ENCODE data around the gene NPDC1.

Gene NPDC1, protein sequence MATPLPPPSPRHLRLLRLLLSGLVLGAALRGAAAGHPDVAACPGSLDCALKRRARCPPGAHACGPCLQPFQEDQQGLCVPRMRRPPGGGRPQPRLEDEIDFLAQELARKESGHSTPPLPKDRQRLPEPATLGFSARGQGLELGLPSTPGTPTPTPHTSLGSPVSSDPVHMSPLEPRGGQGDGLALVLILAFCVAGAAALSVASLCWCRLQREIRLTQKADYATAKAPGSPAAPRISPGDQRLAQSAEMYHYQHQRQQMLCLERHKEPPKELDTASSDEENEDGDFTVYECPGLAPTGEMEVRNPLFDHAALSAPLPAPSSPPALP

DNA sequence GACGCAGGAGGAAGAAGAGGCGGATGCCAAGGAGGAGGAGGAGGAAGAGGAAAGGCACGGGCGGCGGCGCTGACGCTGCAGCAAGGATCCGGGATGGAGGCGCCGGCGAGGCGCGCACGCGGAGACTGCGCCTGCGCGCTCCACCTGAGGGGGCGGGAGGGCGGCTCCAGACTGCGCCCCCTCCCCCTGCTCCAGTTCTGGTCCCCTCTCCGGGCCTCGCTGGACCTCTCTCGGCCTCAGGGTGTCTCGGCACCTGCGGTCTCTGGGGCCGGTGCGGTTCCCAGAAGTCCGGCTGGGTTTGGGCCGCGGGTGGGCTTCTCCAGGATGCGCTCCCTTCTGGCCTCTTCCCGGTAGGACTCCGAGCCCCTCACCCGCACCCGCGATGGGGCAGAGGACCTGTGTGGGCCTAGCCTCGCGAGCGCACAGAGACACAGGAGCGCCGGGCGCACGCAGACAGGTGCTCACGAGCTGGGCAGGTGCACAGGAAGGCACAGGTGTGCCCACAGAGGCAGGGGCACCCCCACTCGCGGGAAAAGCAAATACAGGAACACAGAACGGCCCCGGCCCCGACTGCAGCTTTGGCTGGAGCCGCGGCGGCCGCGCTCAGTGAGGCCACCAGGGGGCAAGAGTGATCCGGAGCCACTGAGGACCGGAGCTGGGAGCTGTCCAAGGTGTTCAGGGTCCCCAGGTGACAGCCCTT is at the start of gene NPDC1:
NPDC1 (minus strand) TSS at position 90 of the 700 bp plus-strand sequence. CDS start 188 bp downstream, outside the sequence.
- peak; percentile 90 for DNase-seq
- in situ Hi-C loops (cut with MboI; ENCODE audit: low pct_unique_long_range_greater_than_20kb, low sequenced_read_pairs) = no loop called here

DNA sequence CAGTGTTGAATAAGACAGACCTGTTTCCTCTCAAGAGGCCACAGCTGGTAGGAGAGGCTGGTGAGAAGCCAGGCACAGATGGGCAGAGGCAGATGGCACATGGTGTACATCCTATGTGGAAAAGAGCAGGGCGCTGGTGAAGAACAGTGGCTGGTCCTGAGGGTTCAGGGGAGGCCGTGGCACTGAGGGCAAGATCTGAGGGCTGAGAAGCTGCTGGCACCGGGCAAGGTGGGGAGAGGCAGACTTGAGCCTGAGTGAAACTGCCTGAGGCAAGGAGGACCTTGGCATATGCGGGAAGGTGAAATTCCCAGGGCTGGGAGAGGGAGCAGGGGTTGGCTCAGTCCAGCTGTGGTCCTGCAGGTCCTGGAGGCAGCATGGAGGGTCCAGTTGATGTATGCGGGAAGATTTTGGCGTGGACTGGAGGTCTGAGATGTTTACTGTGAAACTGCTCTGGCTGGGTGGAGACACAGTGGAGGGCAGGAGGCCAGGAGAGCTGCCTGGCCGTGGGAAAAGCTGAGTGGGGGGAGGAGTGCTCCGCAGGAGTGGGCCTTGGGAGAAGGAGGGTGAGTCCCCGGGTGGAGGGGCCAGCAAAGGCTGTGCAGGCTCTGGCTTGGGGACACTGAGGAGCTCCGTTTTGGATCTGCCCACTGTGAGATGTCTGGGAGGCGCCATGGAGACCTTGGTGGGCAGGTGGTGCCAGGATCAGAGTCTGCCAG is 43.4 kb upstream of the NPDC1 start:
- no peak for DNase-seq
- in situ Hi-C loops (cut with MboI; ENCODE audit: low pct_unique_long_range_greater_than_20kb, low sequenced_read_pairs) = no loop called here

DNA sequence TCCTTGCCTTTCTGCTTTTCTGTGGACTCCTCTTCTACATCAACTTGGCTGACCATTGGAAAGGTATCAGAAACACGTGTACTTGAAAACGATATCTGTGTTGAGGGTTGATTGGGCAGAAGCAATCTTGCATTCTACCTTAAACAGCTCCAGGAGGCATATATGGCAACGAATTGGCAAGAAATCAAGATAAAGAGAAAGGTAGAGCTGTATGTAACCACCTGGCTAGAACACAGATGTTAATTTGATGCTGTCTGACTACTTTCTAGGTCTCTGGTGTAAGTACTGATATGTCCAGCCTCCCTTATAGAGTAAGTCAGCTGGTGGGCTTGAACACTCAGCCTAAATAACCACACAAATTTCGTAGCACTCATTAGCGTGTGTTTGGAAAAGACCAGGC is 42.1 kb upstream of the NPDC1 start:
- no peak for DNase-seq
- in situ Hi-C loops (cut with MboI; ENCODE audit: low pct_unique_long_range_greater_than_20kb, low sequenced_read_pairs) = no loop called here

DNA sequence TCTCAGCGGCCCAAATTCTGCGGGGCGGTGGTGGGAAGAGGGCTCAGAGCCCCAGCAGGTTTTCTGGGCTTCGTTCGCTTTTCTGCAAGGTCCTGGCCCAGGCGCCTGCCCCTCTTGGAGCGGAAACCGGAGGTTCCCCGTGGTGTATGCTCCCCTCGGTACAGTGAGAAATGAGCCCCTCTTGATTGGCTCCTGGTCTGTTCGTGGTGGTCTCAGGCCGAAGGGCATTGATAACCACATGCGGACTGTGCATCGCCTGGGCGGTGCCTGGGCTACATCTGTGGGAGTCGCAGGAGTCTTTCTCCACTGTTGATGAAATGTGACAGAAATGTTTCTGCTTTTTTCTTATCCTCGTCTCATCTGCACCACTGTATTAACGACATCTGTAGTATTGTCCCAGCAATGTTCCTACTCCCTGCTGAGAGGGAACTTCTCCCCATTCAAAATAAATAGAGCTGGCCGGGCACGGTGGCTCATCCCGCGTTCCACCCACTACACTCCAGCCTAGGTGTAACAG is 41.5 kb upstream of the NPDC1 start:
- in situ Hi-C loops (cut with MboI; ENCODE audit: low pct_unique_long_range_greater_than_20kb, low sequenced_read_pairs) = no loop called here
- peak; percentile 67 for DNase-seq

DNA sequence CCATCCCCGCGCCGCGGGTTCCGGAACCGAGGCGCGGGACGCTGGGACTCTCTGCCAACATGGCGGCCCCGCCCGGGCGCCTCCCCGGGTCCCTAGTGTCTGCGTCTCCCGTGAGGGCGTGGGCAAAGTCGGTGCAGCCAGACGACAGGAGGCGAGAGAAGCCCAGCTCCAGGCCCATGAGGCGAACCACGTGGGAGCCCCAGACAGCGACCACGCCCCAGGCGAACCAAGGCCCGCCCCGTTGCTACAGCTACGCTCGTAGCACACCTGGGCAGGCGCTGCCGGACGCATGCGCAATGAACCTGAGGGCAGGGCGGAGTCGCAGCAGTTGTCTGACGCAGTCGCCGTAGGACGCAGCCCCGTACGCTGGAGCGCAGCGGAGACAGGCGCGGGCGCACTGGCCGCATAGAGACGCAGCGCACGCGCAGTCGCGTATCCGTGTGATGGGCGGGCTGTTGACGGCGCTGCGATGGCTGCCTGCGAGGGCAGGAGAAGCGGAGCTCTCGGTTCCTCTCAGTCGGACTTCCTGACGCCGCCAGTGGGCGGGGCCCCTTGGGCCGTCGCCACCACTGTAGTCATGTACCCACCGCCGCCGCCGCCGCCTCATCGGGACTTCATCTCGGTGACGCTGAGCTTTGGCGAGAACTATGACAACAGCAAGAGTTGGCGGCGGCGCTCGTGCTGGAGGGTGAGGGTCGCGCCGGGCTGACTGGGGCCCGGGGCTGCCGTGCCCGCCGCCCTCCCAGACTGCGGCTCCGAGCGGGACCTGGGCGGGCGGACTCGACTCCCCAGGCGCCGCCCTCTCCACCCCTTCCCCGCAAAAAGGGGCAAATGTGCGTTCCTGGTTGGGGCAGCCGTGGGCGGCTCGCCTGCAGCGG is 40.8 kb upstream of the NPDC1 start, which contains the start of gene MAN1B1:
MAN1B1 (plus strand) TSS at position 455 of the 878 bp plus-strand sequence; CDS start at position 470, 15 bp downstream.
- in situ Hi-C loops (cut with MboI; ENCODE audit: low pct_unique_long_range_greater_than_20kb, low sequenced_read_pairs) = no loop called here
- DNase-seq = peak; percentile 100

DNA sequence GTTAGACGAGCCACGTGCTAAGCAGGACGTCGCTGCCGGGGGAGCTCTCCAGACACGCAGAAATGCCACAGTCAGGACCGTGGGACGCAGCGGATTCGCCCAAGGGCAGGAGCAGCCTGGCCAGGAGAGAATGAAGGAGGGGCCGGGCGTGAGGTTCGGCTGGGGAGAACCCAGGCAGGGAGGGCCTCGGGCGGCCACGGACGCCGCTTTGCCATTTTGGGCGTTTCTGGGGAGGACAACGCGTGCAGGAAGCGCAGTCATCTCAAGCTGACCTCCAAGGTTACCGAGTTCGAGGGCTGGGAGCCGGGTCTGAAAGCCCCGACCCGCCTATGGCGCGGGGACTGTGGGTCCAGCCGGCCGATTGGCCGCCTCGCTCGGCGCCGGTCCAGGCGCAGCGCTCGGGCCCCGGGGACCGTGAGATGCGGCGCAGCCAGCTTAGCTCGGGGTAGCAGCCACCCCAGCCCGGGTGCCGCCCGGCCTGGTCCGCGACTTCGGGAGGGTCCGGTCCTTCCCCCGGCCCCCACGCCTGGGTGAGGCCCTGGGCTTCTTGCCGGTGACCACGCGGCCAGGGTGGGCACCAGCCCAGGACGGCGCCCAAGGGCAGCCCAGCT is 40.0 kb upstream of the NPDC1 start:
- in situ Hi-C loops (cut with MboI; ENCODE audit: low pct_unique_long_range_greater_than_20kb, low sequenced_read_pairs) = no loop called here
- no peak for DNase-seq

DNA sequence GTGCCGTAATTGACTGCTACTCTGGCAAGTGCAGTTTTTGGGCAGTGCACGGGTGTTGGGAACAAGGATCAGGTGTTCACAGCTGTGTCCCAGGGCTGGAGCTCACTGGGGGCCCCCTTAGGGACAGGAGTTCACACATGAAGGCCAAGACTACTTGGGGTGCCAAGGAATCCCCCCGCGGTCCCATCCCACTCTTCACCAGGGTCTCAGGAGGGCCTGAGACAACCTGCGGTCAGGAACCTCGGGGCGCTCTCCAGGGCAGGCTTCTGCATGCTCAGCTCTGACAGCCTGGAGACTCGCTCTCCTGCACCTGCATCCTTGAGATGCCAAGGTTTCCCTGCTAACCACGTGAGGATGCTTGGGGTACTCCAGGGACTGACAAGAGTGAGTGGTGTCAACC is 38.5 kb upstream of the NPDC1 start:
- DNase-seq = no peak
- in situ Hi-C loops (cut with MboI; ENCODE audit: low pct_unique_long_range_greater_than_20kb, low sequenced_read_pairs) = no loop called here

DNA sequence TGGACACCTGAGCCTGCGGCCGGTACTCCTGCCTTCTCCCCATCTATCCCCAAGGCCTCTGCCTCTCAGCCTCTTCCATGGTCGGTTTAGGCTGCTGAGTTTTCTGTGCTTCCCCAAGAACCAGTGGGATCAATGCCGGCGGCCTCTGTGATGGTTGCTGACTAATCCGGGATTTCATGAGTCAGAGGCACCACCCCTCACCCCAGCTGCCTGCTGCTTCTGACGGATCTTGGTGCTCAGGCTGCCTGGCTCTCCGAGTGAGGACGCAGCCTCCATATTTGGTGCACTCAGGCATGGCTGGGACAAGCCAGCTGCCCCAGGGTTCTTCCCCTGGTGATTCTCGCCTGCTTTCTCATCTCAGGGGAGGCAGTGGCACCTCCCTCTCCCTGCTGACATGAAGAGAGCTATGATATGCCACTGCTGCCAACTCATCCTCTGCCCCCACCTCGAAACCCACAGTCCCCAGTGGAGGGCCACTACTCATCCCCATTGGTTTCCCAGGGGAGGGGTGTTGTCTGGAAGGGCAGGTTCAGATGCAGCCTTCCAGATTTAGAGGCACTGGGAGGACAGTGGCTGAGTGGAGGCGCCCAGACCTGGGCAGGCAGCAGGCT is 37.5 kb upstream of the NPDC1 start:
- DNase-seq = no peak
- in situ Hi-C loops (cut with MboI; ENCODE audit: low pct_unique_long_range_greater_than_20kb, low sequenced_read_pairs) = no loop called here

DNA sequence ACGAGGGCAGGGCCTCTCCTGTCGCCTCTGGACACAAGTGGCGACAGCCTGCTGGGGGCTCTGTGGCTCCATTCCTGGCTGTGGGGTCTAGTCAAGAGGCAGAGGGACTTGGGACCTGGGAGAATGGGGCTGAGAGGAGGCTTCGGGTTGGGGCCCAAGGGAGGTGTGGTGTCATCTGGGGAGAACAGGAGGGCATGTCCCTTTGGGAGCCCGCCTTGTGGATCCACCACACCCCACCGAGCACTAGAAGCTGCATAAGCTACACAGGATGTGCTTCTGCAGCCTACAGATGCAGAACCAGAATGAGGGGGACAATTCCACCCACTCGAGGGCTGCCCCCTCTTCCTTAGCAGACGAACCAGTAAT is 36.9 kb upstream of the NPDC1 start:
- in situ Hi-C loops (cut with MboI; ENCODE audit: low pct_unique_long_range_greater_than_20kb, low sequenced_read_pairs) = no loop called here
- DNase-seq = no peak

DNA sequence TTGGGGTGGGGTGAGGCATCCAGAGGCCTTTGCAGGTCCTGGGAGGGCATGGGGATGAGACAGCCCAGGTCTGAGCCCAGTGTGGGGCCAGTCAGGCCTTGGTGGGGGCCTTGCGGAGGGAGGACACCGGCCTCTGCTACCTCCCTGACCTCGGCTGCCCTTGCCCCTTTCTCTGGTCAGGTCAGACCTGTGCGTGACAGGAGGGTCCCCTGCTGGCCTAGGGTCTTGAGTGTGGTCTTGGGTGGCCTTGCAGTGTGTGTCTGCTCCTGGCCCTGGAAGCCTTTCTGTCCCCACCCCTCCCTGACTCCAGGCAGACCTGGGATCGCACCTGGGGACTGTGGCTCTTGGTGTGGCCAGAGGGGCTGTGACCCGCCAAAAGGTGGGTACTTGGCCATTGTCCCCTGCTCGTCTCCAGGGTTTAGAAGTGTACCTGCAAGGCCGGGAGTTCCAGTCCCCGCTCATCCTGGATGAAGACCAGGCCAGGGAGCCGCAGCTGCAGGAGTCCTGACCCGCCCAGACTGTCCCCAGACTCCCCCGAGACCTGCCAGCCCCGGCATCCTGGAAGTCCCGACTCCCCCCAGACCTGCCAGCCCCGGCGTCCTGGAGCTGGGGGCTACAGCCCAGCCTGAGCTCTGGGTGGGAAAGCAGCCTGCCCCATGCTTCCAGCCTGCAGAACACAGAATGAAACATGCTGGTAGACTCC is 36.4 kb upstream of the NPDC1 start:
- DNase-seq = no peak
- in situ Hi-C loops (cut with MboI; ENCODE audit: low pct_unique_long_range_greater_than_20kb, low sequenced_read_pairs) = no loop called here

DNA sequence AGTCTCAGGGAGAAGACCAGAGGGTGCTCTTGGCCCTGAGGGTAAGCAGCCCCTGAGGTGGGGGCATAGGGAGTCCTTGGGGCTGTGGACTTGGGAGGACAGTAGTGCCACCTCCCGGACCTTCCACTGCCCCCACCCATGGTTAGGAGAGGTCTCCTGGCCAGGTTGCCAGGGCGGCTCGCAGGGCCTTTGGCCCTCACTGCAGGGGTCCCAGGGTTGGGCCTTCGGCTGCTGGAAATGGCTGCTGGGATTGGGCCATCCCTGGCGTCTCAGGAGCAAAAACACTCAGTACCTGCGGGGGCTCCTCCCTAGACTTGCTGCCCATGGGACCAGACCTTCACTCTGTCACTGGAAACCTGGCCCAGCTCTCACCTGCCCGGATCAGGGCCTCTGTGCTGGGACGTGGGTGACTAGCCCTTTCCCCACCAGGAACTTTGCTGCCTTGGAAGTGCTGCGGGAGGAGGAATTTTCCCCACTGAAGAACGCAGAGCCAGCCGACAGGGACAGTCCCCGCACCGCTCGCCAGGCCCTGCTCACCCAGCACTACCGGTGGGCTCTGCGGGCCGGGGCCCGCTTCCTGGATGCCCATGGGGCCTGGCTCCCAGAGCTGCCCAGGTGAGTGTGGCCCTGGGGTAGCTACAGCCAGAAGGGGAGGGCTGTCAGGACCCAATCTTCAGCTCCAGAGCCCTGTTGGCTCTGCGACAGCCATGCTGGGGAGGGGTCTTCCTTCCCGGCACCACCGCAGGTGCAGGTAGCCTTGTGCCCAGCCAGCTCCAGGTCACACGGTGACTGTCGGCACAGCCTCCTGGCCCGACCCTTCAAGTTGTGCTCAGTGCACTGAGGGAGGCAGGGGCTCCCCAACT is 34.5 kb upstream of the NPDC1 start:
- no peak for DNase-seq
- in situ Hi-C loops (cut with MboI; ENCODE audit: low pct_unique_long_range_greater_than_20kb, low sequenced_read_pairs) = no loop called here

DNA sequence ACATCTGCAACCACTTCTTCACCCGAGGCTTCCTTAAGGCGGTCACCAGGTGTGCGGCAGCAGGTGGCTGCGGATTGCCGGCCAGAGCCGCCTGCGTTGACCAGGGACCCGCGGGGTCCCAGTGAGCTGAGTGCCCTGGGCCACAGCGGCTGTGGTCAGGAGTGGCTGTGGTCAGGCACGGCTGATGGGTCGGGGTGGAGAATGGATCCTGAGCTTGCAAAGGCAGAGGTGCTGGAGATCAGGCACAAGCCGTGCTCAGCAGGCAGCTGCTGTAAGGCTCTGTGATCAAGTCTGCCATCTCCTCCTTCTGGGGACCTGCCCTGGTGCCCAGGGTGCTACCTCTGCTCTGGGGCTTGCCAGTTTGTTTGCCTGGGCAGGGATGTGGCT is 33.4 kb upstream of the NPDC1 start:
- DNase-seq = no peak
- in situ Hi-C loops (cut with MboI; ENCODE audit: low pct_unique_long_range_greater_than_20kb, low sequenced_read_pairs) = no loop called here

DNA sequence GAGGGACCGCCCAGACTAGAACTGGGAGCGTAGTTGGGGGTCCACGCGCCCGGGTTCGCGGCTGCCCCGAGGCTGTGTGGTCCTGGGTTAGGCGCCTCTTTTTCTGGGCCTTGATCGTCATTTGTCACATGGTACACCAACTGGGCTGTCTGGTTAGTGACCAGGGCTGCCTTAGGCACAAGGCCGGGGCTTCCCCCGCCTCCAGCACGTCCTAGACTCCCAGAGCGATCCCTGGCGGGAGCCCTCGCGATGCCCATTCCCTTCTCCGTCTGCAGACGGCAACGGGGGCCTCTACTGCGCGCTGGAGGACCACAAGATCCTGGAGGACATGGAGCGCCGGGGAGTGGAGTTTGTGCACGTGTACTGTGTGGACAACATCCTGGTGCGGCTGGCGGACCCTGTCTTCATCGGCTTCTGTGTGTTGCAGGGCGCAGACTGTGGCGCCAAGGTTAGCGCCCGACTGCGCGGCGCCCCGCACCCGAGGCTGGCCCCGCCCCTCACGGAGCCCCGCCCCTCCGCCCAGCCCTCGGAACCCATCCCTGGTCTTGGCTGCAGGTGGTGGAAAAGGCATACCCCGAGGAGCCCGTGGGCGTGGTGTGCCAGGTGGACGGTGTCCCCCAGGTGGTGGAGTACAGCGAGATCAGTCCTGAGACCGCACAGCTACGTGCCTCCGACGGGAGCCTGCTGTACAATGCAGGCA is 32.9 kb upstream of the NPDC1 start:
- in situ Hi-C loops (cut with MboI; ENCODE audit: low pct_unique_long_range_greater_than_20kb, low sequenced_read_pairs) = no loop called here

DNA sequence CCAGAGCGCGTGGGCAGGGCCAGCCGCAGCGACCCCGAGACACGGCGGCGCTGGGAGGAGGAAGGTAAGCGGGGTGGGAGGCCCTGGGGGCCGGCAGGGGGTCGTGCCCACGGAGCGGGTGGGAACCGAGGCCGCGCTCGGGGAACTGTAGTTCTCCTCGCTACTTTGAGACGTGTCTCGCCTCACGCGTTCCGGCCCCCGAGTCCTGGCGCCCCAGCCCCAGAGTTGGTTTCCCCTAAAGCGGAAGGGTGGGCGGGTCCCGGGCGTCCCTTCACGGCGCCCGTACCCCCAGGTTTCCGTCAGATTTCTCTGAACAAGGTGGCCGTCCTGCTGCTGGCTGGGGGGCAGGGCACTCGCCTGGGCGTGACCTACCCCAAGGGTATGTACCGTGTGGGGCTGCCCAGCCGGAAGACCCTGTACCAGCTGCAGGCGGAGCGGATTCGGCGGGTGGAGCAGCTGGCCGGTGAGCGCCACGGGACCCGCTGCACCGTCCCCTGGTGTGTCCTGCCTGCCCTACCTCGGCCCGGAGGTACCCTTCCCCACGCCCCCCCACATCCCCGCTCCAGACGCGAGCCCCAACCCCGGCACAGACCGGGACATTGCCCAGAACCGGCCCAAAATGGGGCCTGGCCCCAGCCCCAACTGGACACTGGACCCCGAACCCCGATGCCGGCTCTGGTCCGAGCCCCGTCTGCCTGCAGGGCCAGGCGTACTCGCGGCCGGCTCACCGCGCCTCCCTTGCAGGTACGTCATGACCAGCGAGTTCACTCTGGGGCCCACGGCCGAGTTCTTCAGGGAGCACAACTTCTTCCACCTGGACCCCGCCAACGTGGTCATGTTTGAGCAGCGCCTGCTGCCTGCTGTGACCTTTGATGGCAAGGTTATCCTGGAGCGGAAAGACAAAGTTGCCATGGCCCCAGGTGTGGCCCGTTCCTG is 32.0 kb upstream of the NPDC1 start:
- in situ Hi-C loops (cut with MboI; ENCODE audit: low pct_unique_long_range_greater_than_20kb, low sequenced_read_pairs) = no loop called here
- DNase-seq = no peak

More for the DNA sequence above, 32.9 kb upstream of the NPDC1 start:
- DNase-seq = no peak

DNA sequence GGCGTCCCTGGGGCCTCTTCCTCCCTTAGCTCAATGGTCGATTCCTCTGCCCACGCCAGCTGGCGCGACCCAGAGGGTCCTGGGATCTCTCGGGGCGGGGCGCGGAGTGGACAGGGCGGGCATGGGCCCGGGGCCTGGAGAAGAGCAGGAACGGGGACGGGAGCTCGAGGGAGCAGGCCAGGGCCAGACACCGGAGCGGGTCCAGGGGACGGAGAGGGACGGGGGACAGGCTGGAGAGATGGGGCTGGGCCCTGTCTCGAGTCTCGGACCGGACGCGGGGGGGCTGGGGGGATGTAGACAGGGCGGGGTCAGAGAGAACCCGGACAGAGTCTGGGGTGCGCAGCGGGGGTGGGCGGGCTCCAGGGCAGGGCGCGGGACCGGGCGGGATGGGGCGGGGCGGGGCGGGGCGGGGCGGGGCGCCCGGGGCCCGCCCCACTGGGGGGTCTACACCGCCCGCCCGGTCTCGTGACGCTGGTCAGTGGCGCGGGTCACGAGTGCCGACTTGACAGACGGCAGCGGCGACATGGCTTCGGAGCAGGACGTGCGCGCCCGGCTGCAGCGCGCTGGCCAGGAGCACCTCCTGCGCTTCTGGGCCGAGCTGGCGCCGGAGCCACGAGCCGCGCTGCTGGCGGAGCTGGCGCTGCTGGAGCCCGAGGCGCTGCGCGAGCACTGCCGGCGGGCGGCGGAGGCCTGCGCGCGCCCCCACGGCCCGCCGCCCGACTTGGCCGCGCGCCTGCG is 31.2 kb upstream of the NPDC1 start, which contains the start of gene UAP1L1:
UAP1L1 (plus strand) TSS at position 508 of the 738 bp plus-strand sequence; CDS start at position 524, 16 bp downstream.
- in situ Hi-C loops (cut with MboI; ENCODE audit: low pct_unique_long_range_greater_than_20kb, low sequenced_read_pairs) = no loop called here
- no peak for DNase-seq
